WTC11 (cell line): ENCODE results near the gene GOSR1. TPM values are rescaled to one million over a fixed set of nuclear protein-coding genes. Genes with fewer than 3 reads are reported as not detected.
A peak's percentile ranks its signal among the peaks of the same experiment; 100 is the strongest.

Experiments
- ATAC-seq: fragments of 200-7000 bp; cut with Tn5 transposase; 2 replicates; pipeline ENCODE4 v1.10.0; 2021; ENCODE audit warnings: mild to moderate bottlenecking, moderate library complexity
- Bru-seq: library from RNA; stranded (reverse); fragments of 400-500 nt; gene quantifications from one replicate; lab custom pipeline; 2021; lab: Mats Ljungman, UMichigan
- CTCF ChIA-PET: fragments of 300-600 bp; sonication (Branson Sonifier 250); formaldehyde crosslinking; loops from one replicate; lab custom pipeline; 2021; ENCODE audit warnings: antibody characterized with exemption; lab: Charles Lee
- POLR2A ChIA-PET: fragments of 350-600 bp; sonication (Branson Sonifier 250); formaldehyde crosslinking; loops from one replicate; lab custom pipeline; 2021; ENCODE audit warnings: antibody characterized with exemption; lab: Charles Lee
- DNase-seq: peaks from one replicate; pipeline ENCODE4 v3.0.0; 2021; ENCODE audit warnings: low spot score
- H3K27ac Mint-ChIP-seq: 2 replicates; pipeline ENCODE4 v1.8.0; 2021; ENCODE audit warnings: mixed read lengths
- H3K27me3 Mint-ChIP-seq: 2 replicates; pipeline ENCODE4 v1.8.0; 2021; ENCODE audit warnings: low read depth, mild to moderate bottlenecking, moderate library complexity, mixed read lengths
- H3K36me3 Mint-ChIP-seq: 2 replicates; pipeline ENCODE4 v1.8.0; 2021; ENCODE audit warnings: mixed read lengths
- H3K4me1 Mint-ChIP-seq: 2 replicates; pipeline ENCODE4 v1.8.0; 2022; ENCODE audit warnings: mixed read lengths
- H3K4me3 Mint-ChIP-seq: 2 replicates; pipeline ENCODE4 v1.8.0; 2021; ENCODE audit warnings: mild to moderate bottlenecking, moderate library complexity, mixed read lengths
- H3K9me3 Mint-ChIP-seq: 2 replicates; pipeline ENCODE4 v1.8.0; 2021; ENCODE audit warnings: mixed read lengths
- ATF3 ChIP-seq: sonication (generic); formaldehyde crosslinking; conservative IDR thresholded peaks from 2 replicates; pipeline ENCODE4 v1.8.1; 2022; ENCODE audit warnings: mild to moderate bottlenecking, missing genetic modification reagents
- CBFB ChIP-seq: sonication (generic); formaldehyde crosslinking; IDR thresholded peaks from 2 replicates; pipeline ENCODE4 v1.8.1; 2022; ENCODE audit warnings: mild to moderate bottlenecking, low read depth, missing genetic modification reagents
- CDX4 ChIP-seq: fragments of 250-450 bp; sonication (Bioruptor Pico); IDR thresholded peaks from 2 replicates; pipeline ENCODE4 v1.9.0; 2021; ENCODE audit warnings: moderate library complexity, mild to moderate bottlenecking, inconsistent platforms, borderline replicate concordance
- CREB1 ChIP-seq: sonication (generic); formaldehyde crosslinking; IDR thresholded peaks from 2 replicates; pipeline ENCODE4 v1.8.0; 2023; ENCODE audit warnings: mild to moderate bottlenecking, missing genetic modification reagents
- ELF4 ChIP-seq: sonication (generic); formaldehyde crosslinking; IDR thresholded peaks from 2 replicates; pipeline ENCODE4 v1.8.1; 2022; ENCODE audit warnings: low read depth, mild to moderate bottlenecking, moderate library complexity, missing genetic modification reagents
- FOXK1 ChIP-seq: sonication (generic); formaldehyde crosslinking; IDR thresholded peaks from 2 replicates; pipeline ENCODE4 v1.8.0; 2022; ENCODE audit warnings: mild to moderate bottlenecking, moderate library complexity, missing genetic modification reagents
- HMGA2 ChIP-seq: fragments of 250-450 bp; sonication (Bioruptor Pico); IDR thresholded peaks from 2 replicates; pipeline ENCODE4 v1.4.0; 2021; ENCODE audit warnings: mild to moderate bottlenecking, moderate library complexity
- MAX ChIP-seq: sonication (generic); formaldehyde crosslinking; IDR thresholded peaks from 2 replicates; pipeline ENCODE4 v1.8.0; 2022; ENCODE audit warnings: mild to moderate bottlenecking, missing genetic modification reagents
- NFYB ChIP-seq: sonication (generic); formaldehyde crosslinking; conservative IDR thresholded peaks from 2 replicates; pipeline ENCODE4 v1.8.0; 2022; ENCODE audit warnings: low read depth, missing genetic modification reagents
- RORB ChIP-seq: fragments of 250-450 bp; sonication (Bioruptor Pico); IDR thresholded peaks from 2 replicates; pipeline ENCODE4 v1.9.0; 2021; ENCODE audit warnings: mild to moderate bottlenecking
- ZBTB21 ChIP-seq: sonication (generic); formaldehyde crosslinking; IDR thresholded peaks from 2 replicates; pipeline ENCODE4 v1.8.1; 2023; ENCODE audit warnings: mild to moderate bottlenecking, missing genetic modification reagents, borderline replicate concordance
- ZMAT4 ChIP-seq: fragments of 250-450 bp; sonication (Bioruptor Pico); IDR thresholded peaks from 2 replicates; pipeline ENCODE4 v1.9.0; 2021; ENCODE audit warnings: mild to moderate bottlenecking
- ZNF138 ChIP-seq: sonication (generic); formaldehyde crosslinking; conservative IDR thresholded peaks from 2 replicates; pipeline ENCODE4 v1.8.1; 2022; ENCODE audit warnings: mild to moderate bottlenecking, moderate library complexity, missing genetic modification reagents
- ZNF219 ChIP-seq: sonication (generic); formaldehyde crosslinking; IDR thresholded peaks from 2 replicates; pipeline ENCODE4 v1.8.0; 2023; ENCODE audit warnings: missing genetic modification reagents, mild to moderate bottlenecking, borderline replicate concordance
- ZNF281 ChIP-seq: sonication (generic); formaldehyde crosslinking; IDR thresholded peaks from 2 replicates; pipeline ENCODE4 v1.8.0; 2023; ENCODE audit warnings: mild to moderate bottlenecking, missing genetic modification reagents
- ZNF425 ChIP-seq: fragments of 250-450 bp; sonication (Bioruptor Pico); conservative IDR thresholded peaks from 2 replicates; pipeline ENCODE4 v1.9.0; 2021; ENCODE audit warnings: mild to moderate bottlenecking
- ZNF671 ChIP-seq: fragments of 250-450 bp; sonication (Bioruptor Pico); IDR thresholded peaks from 2 replicates; pipeline ENCODE4 v1.8.0; 2021; ENCODE audit warnings: mild to moderate bottlenecking
- long read RNA-seq, 3 experiments: library from RNA in 1 of 3; library from capped mRNA in 1 of 3; library from polyadenylated mRNA in 1 of 3; unstranded in 2 of 3; stranded (forward) in 1 of 3; transcript quantifications; one replicate each; pipeline ENCODE4 v2.0.0, GENCODE V29; 2021
- total RNA-seq: library from RNA; stranded (reverse); gene quantifications from 3 replicates; pipeline ENCODE4 v1.2.3, GENCODE V29; 2021
- TF ChIP-seq, protein P1 (sequence below): sonication (generic); formaldehyde crosslinking; IDR thresholded peaks from 2 replicates; pipeline ENCODE4 v1.8.1; 2023; ENCODE audit warnings: mild to moderate bottlenecking, missing genetic modification reagents, moderate library complexity
- TF ChIP-seq, protein P2 (sequence below): sonication (generic); formaldehyde crosslinking; conservative IDR thresholded peaks from 2 replicates; pipeline ENCODE4 v1.8.1; 2023; ENCODE audit warnings: mild to moderate bottlenecking, low read depth, missing genetic modification reagents, moderate library complexity

Gene GOSR1
- total RNA-seq, result 37.4 to 41.1 TPM (median 39.3 TPM) in 3 replicates
- percentile 83 among the genes with signal in this experiment for Bru-seq, nascent RNA
- long read RNA-seq, experiment 1, full-length matches to known transcripts, result 230 of 300 reads
- long read RNA-seq, experiment 1, partial matches to known transcripts, result 10 of 300 reads
- long read RNA-seq, experiment 1, other reads (novel, unspliced or antisense), result 60 of 300 reads
- long read RNA-seq, experiment 2, full-length matches to known transcripts, result 13 of 46 reads
- long read RNA-seq, experiment 2, partial matches to known transcripts, result 25 of 46 reads
- long read RNA-seq, experiment 2, other reads (novel, unspliced or antisense), result 8 of 46 reads
- long read RNA-seq, experiment 3, full-length matches to known transcripts, result 67 of 83 reads
- long read RNA-seq, experiment 3, partial matches to known transcripts, result 2 of 83 reads
- long read RNA-seq, experiment 3, other reads (novel, unspliced or antisense), result 14 of 83 reads

- Mint-ChIP-seq H3K27ac (peak within 1 kb of the TSS; percentile 98), H3K4me3 (peak within 1 kb of the TSS; percentile 99), H3K36me3 (peaks cover 12% of the 10 kb centered on the region), H3K4me1 (peaks cover 15% of the 10 kb centered on the region), H3K27me3 (peaks cover 4% of the 10 kb centered on the region), H3K9me3 (no peaks in the 10 kb centered on the region)
- DNase-seq (peak; percentile 94), ATAC-seq (peak; percentile 98)
- ChIA-PET POLR2A (interaction anchor here (0.5 to 0.6 kb wide), 2 partner anchors 352 to 628 kb away, joined by 3 to 5 read pairs; no protein-coding TSS in a partner anchor), CTCF (interaction anchor here (0.5 to 2.2 kb wide), 33 partner anchors 8 to 731 kb away, joined by 3 to 14 read pairs (median 4); partner anchors contain the start of genes BLMH, CPD and CRLF3)
- TF ChIP-seq ZBTB21 (no peak; the same call in 1 of the 2 replicates), ELF4 (CRISPR knock-in tag) (no peak), ZNF138 (no peak), ZNF219 (CRISPR knock-in tag) (no peak), CREB1 (CRISPR knock-in tag) (0 out of 2 replicates have a peak, but pooled peaks have one; percentile 48), ATF3 (CRISPR knock-in tag) (no peak), CBFB (CRISPR knock-in tag) (no peak), HMGA2 (CRISPR knock-in tag) (0 out of 2 replicates have a peak, but pooled peaks have one; percentile 4), ZNF671 (CRISPR knock-in tag) (no peak), CDX4 (CRISPR knock-in tag) (no peak), ZNF425 (CRISPR knock-in tag) (no peak), NFYB (no peak), RORB (CRISPR knock-in tag) (no peak), ZMAT4 (CRISPR knock-in tag) (no peak), MAX (peak; percentile 68; the same call in 1 of the 2 replicates), FOXK1 (peak; percentile 90), ZNF281 (CRISPR knock-in tag) (0 out of 2 replicates have a peak, but pooled peaks have one; percentile 21)
- TF ChIP-seq, protein P1, sequence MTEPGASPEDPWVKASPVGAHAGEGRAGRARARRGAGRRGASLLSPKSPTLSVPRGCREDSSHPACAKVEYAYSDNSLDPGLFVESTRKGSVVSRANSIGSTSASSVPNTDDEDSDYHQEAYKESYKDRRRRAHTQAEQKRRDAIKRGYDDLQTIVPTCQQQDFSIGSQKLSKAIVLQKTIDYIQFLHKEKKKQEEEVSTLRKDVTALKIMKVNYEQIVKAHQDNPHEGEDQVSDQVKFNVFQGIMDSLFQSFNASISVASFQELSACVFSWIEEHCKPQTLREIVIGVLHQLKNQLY (CRISPR knock-in tag), result no peak
- TF ChIP-seq, protein P2, sequence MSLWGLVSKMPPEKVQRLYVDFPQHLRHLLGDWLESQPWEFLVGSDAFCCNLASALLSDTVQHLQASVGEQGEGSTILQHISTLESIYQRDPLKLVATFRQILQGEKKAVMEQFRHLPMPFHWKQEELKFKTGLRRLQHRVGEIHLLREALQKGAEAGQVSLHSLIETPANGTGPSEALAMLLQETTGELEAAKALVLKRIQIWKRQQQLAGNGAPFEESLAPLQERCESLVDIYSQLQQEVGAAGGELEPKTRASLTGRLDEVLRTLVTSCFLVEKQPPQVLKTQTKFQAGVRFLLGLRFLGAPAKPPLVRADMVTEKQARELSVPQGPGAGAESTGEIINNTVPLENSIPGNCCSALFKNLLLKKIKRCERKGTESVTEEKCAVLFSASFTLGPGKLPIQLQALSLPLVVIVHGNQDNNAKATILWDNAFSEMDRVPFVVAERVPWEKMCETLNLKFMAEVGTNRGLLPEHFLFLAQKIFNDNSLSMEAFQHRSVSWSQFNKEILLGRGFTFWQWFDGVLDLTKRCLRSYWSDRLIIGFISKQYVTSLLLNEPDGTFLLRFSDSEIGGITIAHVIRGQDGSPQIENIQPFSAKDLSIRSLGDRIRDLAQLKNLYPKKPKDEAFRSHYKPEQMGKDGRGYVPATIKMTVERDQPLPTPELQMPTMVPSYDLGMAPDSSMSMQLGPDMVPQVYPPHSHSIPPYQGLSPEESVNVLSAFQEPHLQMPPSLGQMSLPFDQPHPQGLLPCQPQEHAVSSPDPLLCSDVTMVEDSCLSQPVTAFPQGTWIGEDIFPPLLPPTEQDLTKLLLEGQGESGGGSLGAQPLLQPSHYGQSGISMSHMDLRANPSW, result no peak
These were observed at the start of gene GOSR1 for GRCh38 chr17:30477083-30477773. GOSR1 (plus strand) TSS chr17:30477408; CDS start chr17:30477434, 26 bp downstream.
